ENCODE data around the gene CLPTM1.
A peak's percentile ranks its signal among the peaks of the same experiment; 100 is the strongest.
"Not testable (repeated sequence)": the region's sequence is repeated elsewhere in the genome, so short reads cannot be mapped to it uniquely, and the experiment has no call there.

Gene CLPTM1

GRCh38 chr19:44914433-44915206, 40.6 kb upstream of the CLPTM1 start, which contains the start of gene APOC1:
Gene APOC1 (plus strand): TSS chr19:44914608. CDS start chr19:44914892, 284 bp downstream.
- Histone ChIP-seq H3K4me3 (ENCODE audit: low read depth, low read length) (peak within 1 kb of the TSS; percentile 76), H2AFZ (ENCODE audit: low read length, unreplicated experiment) (peak within 1 kb of the TSS; percentile 32)
- not testable (repeated sequence) for H3K79me2 ChIP-seq (ENCODE audit: control insufficient read depth, insufficient read depth, low read length, unreplicated experiment); H3K4me1 ChIP-seq (ENCODE audit: control insufficient read depth, insufficient read depth, low read length, unreplicated experiment); H3K27ac ChIP-seq (ENCODE audit: low read depth, low read length); H3K36me3 ChIP-seq (ENCODE audit: insufficient read depth, low read length); H3K27me3 ChIP-seq (ENCODE audit: insufficient read depth, low read length)

GRCh38 chr19:44924243-44924725, 30.9 kb upstream of the CLPTM1 start:
- H3K4me1 ChIP-seq (ENCODE audit: control insufficient read depth, insufficient read depth, low read length, unreplicated experiment): peaks cover 25% of the 10 kb centered on the region
- H2AFZ ChIP-seq (ENCODE audit: low read length, unreplicated experiment): no peak overlapping the region

GRCh38 chr19:44925114-44925891, 29.9 kb upstream of the CLPTM1 start:
- H3K4me1 ChIP-seq (ENCODE audit: control insufficient read depth, insufficient read depth, low read length, unreplicated experiment): peaks cover 25% of the 10 kb centered on the region
- no peak overlapping the region for H2AFZ ChIP-seq (ENCODE audit: low read length, unreplicated experiment)
- no peaks in the 10 kb centered on the region for H3K79me2 ChIP-seq (ENCODE audit: control insufficient read depth, insufficient read depth, low read length, unreplicated experiment)
- no peak overlapping the region for H3K4me3 ChIP-seq (ENCODE audit: low read depth, low read length)
- peak overlapping the region; percentile 42 for H3K27ac ChIP-seq (ENCODE audit: low read depth, low read length)
- no peaks in the 10 kb centered on the region for H3K27me3 ChIP-seq (ENCODE audit: insufficient read depth, low read length)
- no peaks in the 10 kb centered on the region for H3K36me3 ChIP-seq (ENCODE audit: insufficient read depth, low read length)

More at GRCh38 chr19:44924243-44924725, 30.9 kb upstream of the CLPTM1 start:
- H3K27me3 ChIP-seq (ENCODE audit: insufficient read depth, low read length): no peaks in the 10 kb centered on the region
- no peak overlapping the region for H3K4me3 ChIP-seq (ENCODE audit: low read depth, low read length)
- no peak overlapping the region for H3K27ac ChIP-seq (ENCODE audit: low read depth, low read length)
- no peaks in the 10 kb centered on the region for H3K36me3 ChIP-seq (ENCODE audit: insufficient read depth, low read length)
- H3K79me2 ChIP-seq (ENCODE audit: control insufficient read depth, insufficient read depth, low read length, unreplicated experiment): no peaks in the 10 kb centered on the region

- not testable (repeated sequence) for H3K79me2 ChIP-seq (ENCODE audit: control insufficient read depth, insufficient read depth, low read length, unreplicated experiment); H3K27me3 ChIP-seq (ENCODE audit: insufficient read depth, low read length); H3K27ac ChIP-seq (ENCODE audit: low read depth, low read length); H3K36me3 ChIP-seq (ENCODE audit: insufficient read depth, low read length); H2AFZ ChIP-seq (ENCODE audit: low read length, unreplicated experiment); H3K4me3 ChIP-seq (ENCODE audit: low read depth, low read length)
- peaks cover 25% of the 10 kb centered on the region for H3K4me1 ChIP-seq (ENCODE audit: control insufficient read depth, insufficient read depth, low read length, unreplicated experiment)
These were observed 28.7 kb upstream of the CLPTM1 start for GRCh38 chr19:44926245-44927077.

DNA sequence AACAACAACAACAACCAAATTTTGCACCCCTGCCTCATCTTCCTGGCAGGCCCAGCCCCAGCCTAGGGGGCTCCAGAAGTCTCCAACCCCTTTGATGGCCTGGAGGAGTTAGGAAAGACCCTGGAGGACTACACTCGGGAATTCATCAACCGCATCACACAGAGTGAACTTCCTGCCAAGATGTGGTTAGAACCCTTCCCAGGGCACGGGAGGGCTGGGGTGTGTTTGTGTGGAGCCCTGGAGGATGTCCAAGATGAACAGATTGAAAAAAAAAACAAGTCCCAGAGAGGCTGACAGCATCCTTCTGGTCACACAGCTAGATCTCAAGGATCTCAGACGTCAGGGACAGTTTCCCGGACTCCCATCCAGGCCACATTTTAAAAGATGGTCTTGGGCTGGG, 27.4 kb upstream of the CLPTM1 start:
- peaks cover 25% of the 10 kb centered on the region for H3K4me1 ChIP-seq (ENCODE audit: control insufficient read depth, insufficient read depth, low read length, unreplicated experiment)
- H2AFZ ChIP-seq (ENCODE audit: low read length, unreplicated experiment): no peak overlapping the region
- H3K36me3 ChIP-seq (ENCODE audit: insufficient read depth, low read length): no peaks in the 10 kb centered on the region
- 0 out of 2 replicates have a peak overlapping the region, but pooled peaks have one; percentile 15 for H3K4me3 ChIP-seq (ENCODE audit: low read depth, low read length)
- H3K27me3 ChIP-seq (ENCODE audit: insufficient read depth, low read length): no peaks in the 10 kb centered on the region
- no peaks in the 10 kb centered on the region for H3K79me2 ChIP-seq (ENCODE audit: control insufficient read depth, insufficient read depth, low read length, unreplicated experiment)
- peak overlapping the region; percentile 70 for H3K27ac ChIP-seq (ENCODE audit: low read depth, low read length)

GRCh38 chr19:44930088-44930487, 25.1 kb upstream of the CLPTM1 start:
- Histone ChIP-seq H3K4me1 (ENCODE audit: control insufficient read depth, insufficient read depth, low read length, unreplicated experiment) (peaks cover 17% of the 10 kb centered on the region), H3K4me3 (ENCODE audit: low read depth, low read length) (no peak overlapping the region), H3K27ac (ENCODE audit: low read depth, low read length) (no peak overlapping the region), H3K27me3 (ENCODE audit: insufficient read depth, low read length) (no peaks in the 10 kb centered on the region), H2AFZ (ENCODE audit: low read length, unreplicated experiment) (no peak overlapping the region), H3K36me3 (ENCODE audit: insufficient read depth, low read length) (no peaks in the 10 kb centered on the region), H3K79me2 (ENCODE audit: control insufficient read depth, insufficient read depth, low read length, unreplicated experiment) (no peaks in the 10 kb centered on the region)

GRCh38 chr19:44931541-44931940, 23.6 kb upstream of the CLPTM1 start:
- no peak overlapping the region for H3K27ac ChIP-seq (ENCODE audit: low read depth, low read length)
- H3K27me3 ChIP-seq (ENCODE audit: insufficient read depth, low read length): no peaks in the 10 kb centered on the region
- no peaks in the 10 kb centered on the region for H3K79me2 ChIP-seq (ENCODE audit: control insufficient read depth, insufficient read depth, low read length, unreplicated experiment)
- H3K36me3 ChIP-seq (ENCODE audit: insufficient read depth, low read length): no peaks in the 10 kb centered on the region
- H3K4me3 ChIP-seq (ENCODE audit: low read depth, low read length): no peak overlapping the region
- H3K4me1 ChIP-seq (ENCODE audit: control insufficient read depth, insufficient read depth, low read length, unreplicated experiment): peaks cover 8% of the 10 kb centered on the region
- H2AFZ ChIP-seq (ENCODE audit: low read length, unreplicated experiment): no peak overlapping the region

GRCh38 chr19:44939668-44940067, 15.5 kb upstream of the CLPTM1 start:
- H3K4me3 ChIP-seq (ENCODE audit: low read depth, low read length): no peak overlapping the region
- H3K4me1 ChIP-seq (ENCODE audit: control insufficient read depth, insufficient read depth, low read length, unreplicated experiment): no peaks in the 10 kb centered on the region
- no peaks in the 10 kb centered on the region for H3K79me2 ChIP-seq (ENCODE audit: control insufficient read depth, insufficient read depth, low read length, unreplicated experiment)
- no peak overlapping the region for H3K27ac ChIP-seq (ENCODE audit: low read depth, low read length)
- H3K36me3 ChIP-seq (ENCODE audit: insufficient read depth, low read length): no peaks in the 10 kb centered on the region
- no peak overlapping the region for H2AFZ ChIP-seq (ENCODE audit: low read length, unreplicated experiment)
- no peaks in the 10 kb centered on the region for H3K27me3 ChIP-seq (ENCODE audit: insufficient read depth, low read length)

DNA sequence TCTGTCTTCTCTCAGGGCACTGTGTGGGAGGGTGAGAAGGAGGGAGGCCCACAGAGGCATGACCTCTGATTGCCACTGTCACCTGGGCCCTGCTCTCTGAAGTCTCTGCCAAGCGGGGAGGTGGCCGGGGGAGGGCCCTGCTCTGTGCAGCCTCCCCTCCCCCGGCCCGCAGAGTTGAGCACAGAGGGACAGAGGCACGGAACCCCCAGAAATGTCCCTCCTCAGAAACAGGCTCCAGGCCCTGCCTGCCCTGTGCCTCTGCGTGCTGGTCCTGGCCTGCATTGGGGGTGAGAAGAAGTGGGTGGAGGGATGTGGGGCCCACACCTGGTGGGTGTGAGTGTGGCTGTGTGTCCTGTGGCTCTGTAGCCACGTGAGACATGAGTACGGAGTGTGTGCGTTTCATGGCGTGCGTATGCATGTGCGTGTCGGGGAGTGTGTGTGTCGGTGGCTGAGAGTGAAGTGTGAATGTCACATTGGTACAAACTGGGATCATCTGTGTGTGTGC, 13.1 kb upstream of the CLPTM1 start, which contains the start of gene APOC4:
APOC4 (plus strand) TSS at position 171 of the 505 bp plus-strand sequence; CDS start at position 212, 41 bp downstream.
- H3K27me3 ChIP-seq (ENCODE audit: insufficient read depth, low read length): no peaks in the 10 kb centered on the region
- H2AFZ ChIP-seq (ENCODE audit: low read length, unreplicated experiment): no peak within 1 kb of the TSS
- H3K4me3 ChIP-seq (ENCODE audit: low read depth, low read length): no peak within 1 kb of the TSS
- H3K36me3 ChIP-seq (ENCODE audit: insufficient read depth, low read length): no peaks in the 10 kb centered on the region
- H3K79me2 ChIP-seq (ENCODE audit: control insufficient read depth, insufficient read depth, low read length, unreplicated experiment): no peaks in the 10 kb centered on the region
- H3K4me1 ChIP-seq (ENCODE audit: control insufficient read depth, insufficient read depth, low read length, unreplicated experiment): no peaks in the 10 kb centered on the region
- H3K27ac ChIP-seq (ENCODE audit: low read depth, low read length): no peak within 1 kb of the TSS

DNA sequence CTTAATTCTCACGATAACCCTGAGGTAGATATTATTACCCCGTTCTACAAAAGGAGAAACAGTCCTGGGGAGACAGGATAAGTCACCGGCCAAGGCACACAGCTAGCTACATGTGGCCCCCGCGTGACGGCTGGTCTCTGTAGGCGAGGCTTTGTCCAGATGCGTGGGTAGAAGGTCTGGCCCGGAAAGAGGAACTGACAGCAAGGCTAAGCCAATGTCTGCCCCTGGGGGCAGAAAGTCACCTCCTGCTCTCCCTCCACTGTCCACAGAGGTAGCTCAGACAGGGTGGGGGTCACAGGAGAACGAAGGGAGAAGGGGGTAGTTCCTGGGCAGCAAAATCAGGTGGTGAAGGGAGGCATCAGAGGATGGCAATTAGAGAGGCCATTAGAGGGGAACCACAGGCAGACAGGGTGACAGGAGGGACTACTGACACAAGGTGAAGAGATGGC, 11.4 kb upstream of the CLPTM1 start:
- Histone ChIP-seq H3K79me2 (ENCODE audit: control insufficient read depth, insufficient read depth, low read length, unreplicated experiment) (no peaks in the 10 kb centered on the region), H3K4me1 (ENCODE audit: control insufficient read depth, insufficient read depth, low read length, unreplicated experiment) (no peaks in the 10 kb centered on the region), H3K27ac (ENCODE audit: low read depth, low read length) (no peak overlapping the region), H3K4me3 (ENCODE audit: low read depth, low read length) (no peak overlapping the region), H2AFZ (ENCODE audit: low read length, unreplicated experiment) (no peak overlapping the region), H3K27me3 (ENCODE audit: insufficient read depth, low read length) (no peaks in the 10 kb centered on the region), H3K36me3 (ENCODE audit: insufficient read depth, low read length) (no peaks in the 10 kb centered on the region)
